ENCODE results near the gene AMER2.

The AMER2 gene

DNA sequence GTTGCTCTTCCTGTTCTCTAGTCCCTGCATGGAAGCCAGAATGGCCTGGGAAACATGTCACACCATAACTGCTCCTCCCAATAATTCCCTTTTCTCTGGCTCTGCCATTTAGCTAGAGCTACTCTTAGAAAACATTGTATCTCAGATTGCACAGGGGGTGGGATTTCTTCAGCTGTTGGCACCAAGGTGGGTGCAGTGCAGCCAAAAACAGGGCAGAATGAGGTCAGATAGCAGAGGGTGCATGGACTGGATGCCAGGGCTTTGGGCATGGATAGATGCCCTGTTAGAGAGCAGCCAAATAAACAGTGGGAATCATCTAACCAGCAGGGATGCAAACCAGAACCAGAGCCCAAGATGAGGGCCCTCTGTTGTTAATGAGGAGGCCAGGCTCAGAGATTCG lies 4.9 kb upstream of the AMER2 start:
- no peak overlapping the region for H3K4me3 ChIP-seq (ENCODE audit: low read length)
- no peak for DNase-seq (ENCODE audit: low read depth)
- TF ChIP-seq, protein P1, sequence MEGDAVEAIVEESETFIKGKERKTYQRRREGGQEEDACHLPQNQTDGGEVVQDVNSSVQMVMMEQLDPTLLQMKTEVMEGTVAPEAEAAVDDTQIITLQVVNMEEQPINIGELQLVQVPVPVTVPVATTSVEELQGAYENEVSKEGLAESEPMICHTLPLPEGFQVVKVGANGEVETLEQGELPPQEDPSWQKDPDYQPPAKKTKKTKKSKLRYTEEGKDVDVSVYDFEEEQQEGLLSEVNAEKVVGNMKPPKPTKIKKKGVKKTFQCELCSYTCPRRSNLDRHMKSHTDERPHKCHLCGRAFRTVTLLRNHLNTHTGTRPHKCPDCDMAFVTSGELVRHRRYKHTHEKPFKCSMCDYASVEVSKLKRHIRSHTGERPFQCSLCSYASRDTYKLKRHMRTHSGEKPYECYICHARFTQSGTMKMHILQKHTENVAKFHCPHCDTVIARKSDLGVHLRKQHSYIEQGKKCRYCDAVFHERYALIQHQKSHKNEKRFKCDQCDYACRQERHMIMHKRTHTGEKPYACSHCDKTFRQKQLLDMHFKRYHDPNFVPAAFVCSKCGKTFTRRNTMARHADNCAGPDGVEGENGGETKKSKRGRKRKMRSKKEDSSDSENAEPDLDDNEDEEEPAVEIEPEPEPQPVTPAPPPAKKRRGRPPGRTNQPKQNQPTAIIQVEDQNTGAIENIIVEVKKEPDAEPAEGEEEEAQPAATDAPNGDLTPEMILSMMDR (conservative IDR thresholded peaks at IDR 0.05; ENCODE audit: low read length) = no peak

DNA sequence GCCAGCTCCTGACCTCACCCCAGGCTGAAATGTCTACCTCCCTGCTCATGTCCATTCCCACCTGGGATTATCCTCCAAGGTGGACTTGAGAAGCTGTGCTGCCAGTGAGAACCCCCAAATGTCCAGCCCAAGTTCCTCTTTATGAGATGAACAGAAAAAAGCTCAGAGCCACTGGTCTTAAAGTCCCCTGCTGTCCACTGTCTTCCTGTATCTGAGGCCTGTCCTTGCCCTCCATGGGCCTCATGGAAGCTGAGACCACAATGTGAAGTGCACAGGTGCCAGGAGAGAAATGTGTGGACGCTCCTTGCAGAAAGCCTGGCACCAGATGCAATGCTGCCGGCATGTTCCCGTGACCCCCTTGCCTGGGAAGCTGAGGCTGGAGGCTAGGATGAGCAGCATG lies 3.3 kb upstream of the AMER2 start:
- no peak for DNase-seq (ENCODE audit: low read depth)
- H3K4me3 ChIP-seq (ENCODE audit: low read length) = no peak overlapping the region
- TF ChIP-seq, protein P1 (conservative IDR thresholded peaks at IDR 0.05; ENCODE audit: low read length) = no peak

DNA sequence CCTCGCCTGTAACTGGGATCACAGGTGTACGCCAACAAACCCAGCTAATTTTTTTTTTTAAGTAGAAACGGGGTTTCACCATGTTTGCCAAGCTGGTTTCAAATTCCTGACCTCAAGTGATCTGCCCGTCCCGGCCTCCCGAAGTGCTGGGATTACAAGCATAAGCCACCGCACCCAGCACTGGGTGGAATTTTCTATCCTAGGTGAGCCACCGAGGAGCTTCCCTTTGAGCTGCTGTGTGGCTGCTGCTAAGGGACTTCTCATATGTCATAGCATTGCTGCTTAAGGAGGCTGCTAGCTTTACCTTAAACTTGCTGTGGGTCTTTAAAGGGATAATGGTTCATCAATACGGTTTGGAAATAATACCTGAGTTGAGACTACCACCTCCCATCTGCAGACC lies 2.9 kb upstream of the AMER2 start:
- no peak overlapping the region for H3K4me3 ChIP-seq (ENCODE audit: low read length)
- no peak for DNase-seq (ENCODE audit: low read depth)
- TF ChIP-seq, protein P1 (conservative IDR thresholded peaks at IDR 0.05; ENCODE audit: low read length) = no peak

DNA sequence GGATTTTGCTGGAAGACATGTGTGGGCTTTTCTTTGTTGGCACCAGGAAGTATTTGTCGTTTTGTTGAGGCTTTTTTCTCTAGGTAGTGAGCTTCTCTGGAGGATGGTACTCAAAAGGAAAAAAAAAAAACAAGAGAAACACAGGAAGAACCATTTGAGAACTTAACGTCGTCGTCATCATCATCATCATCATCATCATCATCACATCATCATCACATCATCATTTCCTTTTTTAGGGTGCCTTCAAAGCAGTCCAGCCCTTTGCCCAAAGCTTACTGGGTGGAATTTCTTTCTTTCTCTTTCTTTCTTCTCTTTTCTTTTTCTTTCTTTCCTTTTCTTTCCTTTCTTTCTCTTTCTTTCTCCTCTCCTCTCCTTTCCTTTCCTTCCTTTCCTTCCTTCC lies 2.2 kb upstream of the AMER2 start:
- H3K4me3 ChIP-seq (ENCODE audit: low read length) = no peak overlapping the region
- no peak for DNase-seq (ENCODE audit: low read depth)
- TF ChIP-seq, protein P1 (conservative IDR thresholded peaks at IDR 0.05; ENCODE audit: low read length) = no peak

DNA sequence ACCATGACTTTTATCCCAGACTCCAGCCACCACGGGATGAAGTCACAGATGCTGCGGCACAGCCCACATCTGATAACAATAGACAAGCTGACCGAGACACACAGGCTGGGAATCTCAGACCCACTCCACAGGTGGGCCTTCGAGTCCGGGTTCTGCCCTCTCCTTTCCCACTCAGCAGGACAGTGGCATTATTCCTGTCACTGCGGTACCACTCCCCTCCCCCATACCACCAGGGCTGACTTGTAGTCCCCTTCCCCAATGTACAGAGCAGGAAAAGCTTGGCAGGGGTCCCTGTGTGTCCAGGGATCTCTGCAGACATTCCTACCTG lies 179 bp upstream of the AMER2 start:
- TF ChIP-seq, protein P1 (conservative IDR thresholded peaks at IDR 0.05; ENCODE audit: low read length) = no peak
- DNase-seq (ENCODE audit: low read depth) = no peak
- no peak overlapping the region for H3K4me3 ChIP-seq (ENCODE audit: low read length)

DNA sequence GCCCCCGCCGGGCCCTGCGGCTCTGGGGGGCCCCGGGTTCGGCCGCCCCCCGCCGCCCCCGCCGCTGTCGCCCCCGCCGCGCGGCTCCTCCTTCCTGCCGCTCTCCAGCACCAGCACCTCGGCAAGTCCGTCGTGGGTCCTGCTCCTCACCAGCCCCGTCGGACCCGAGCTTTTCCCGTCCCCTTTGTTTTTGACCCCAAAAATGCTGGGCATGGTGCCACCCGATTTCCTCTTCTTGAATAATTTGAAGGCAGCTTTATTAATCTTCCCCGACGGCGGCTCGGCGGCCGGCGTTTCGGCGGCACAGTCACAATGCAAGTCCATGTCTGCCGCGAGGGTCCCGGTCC lies 945 bp downstream of the AMER2 start:
- TF ChIP-seq, protein P1 (conservative IDR thresholded peaks at IDR 0.05; ENCODE audit: low read length) = no peak
- no peak overlapping the region; the same call in 1 of the 2 replicates for H3K4me3 ChIP-seq (ENCODE audit: low read length)
- no peak for DNase-seq (ENCODE audit: low read depth)

DNA sequence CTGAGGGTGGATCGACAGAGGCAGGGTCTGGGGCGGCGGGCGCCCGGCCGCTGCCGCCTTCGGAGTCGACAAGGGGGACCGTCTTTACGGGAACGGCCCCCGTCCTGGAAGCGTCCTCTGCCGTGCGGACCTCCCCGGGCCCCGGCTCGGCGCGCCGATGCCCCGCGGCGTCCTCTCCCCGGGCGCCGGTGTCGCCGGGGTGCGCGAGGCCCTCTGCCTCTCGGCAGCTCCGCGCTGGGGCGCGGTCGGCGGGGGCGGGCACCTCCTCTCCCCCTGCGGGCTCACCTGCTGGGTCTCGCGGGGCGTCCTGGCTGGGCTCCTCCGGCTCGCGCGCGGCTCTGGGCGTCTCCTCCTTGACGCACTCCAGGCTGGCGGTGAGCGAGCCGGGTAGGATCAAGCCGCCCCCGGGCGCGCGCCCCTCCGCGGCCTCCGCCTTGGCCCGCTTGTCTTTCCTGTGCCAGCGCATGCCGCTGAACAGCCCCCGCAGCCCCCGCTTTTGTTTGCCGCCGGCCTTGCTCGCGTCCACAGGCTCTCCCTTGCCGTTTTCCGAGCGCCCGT lies 1.5 kb downstream of the AMER2 start:
- no peak overlapping the region for H3K4me3 ChIP-seq (ENCODE audit: low read length)
- TF ChIP-seq, protein P1 (conservative IDR thresholded peaks at IDR 0.05; ENCODE audit: low read length) = no peak
- DNase-seq (ENCODE audit: low read depth) = no peak
